Mesendoderm (in vitro differentiated cells): ENCODE data around the gene SPRR2B. TPM values are rescaled to one million over a fixed set of nuclear protein-coding genes. Genes with fewer than 3 reads are reported as not detected.
"Not testable (repeated sequence)": the region's sequence is repeated elsewhere in the genome, so short reads cannot be mapped to it uniquely, and the experiment has no call there.

ENCODE experiments used
- DNase-seq: peaks from one replicate; pipeline ENCODE4 v3.0.0; 2013
- H2AK5ac ChIP-seq: 2 replicates; pipeline ENCODE4 v1.6.1; 2013; ENCODE audit warnings: low read length, inconsistent platforms
- H2BK120ac ChIP-seq: 2 replicates; pipeline ENCODE4 v1.6.1; 2013; ENCODE audit warnings: low read depth, mild to moderate bottlenecking, low read length, moderate library complexity, mixed read lengths
- H2BK15ac ChIP-seq: replicated peaks from 2 replicates; pipeline ENCODE4 v1.6.1; 2013; ENCODE audit warnings: low read depth, mild to moderate bottlenecking, moderate library complexity
- H2BK5ac ChIP-seq: 2 replicates; pipeline ENCODE4 v1.6.1; 2013; ENCODE audit warnings: low read length, inconsistent platforms
- H3K18ac ChIP-seq: 2 replicates; pipeline ENCODE4 v1.6.1; 2013; ENCODE audit warnings: mild to moderate bottlenecking, low read length, mixed read lengths
- H3K23ac ChIP-seq: one replicate; pipeline ENCODE4 v1.6.1; 2013; ENCODE audit warnings: low read length
- H3K27ac ChIP-seq: 2 replicates; pipeline ENCODE4 v1.5.1; 2013; ENCODE audit warnings: low read depth, mild to moderate bottlenecking, inconsistent platforms, low read length, moderate library complexity
- H3K27me3 ChIP-seq: 2 replicates; pipeline ENCODE4 v1.6.1; 2013; ENCODE audit warnings: low read length, control low read depth, mild to moderate bottlenecking, inconsistent platforms; ENCODE audit not compliant: insufficient read depth, poor library complexity
- H3K36me3 ChIP-seq: 2 replicates; pipeline ENCODE4 v1.6.1; 2013; ENCODE audit warnings: low read length, inconsistent platforms; ENCODE audit not compliant: control insufficient read depth, insufficient read depth
- H3K4ac ChIP-seq: one replicate; pipeline ENCODE4 v1.6.1; 2013; ENCODE audit warnings: low read depth, mild to moderate bottlenecking, low read length, moderate library complexity
- H3K4me1 ChIP-seq: 2 replicates; pipeline ENCODE4 v1.6.1; 2013; ENCODE audit warnings: low read depth, low read length, inconsistent platforms; ENCODE audit not compliant: control insufficient read depth
- H3K4me2 ChIP-seq: 2 replicates; pipeline ENCODE4 v1.6.1; 2013; ENCODE audit warnings: low read length
- H3K4me3 ChIP-seq: 2 replicates; pipeline ENCODE4 v1.5.1; 2013; ENCODE audit warnings: mild to moderate bottlenecking, low read length
- H3K56ac ChIP-seq: one replicate; pipeline ENCODE4 v1.6.1; 2013; ENCODE audit warnings: low read length
- H3K79me1 ChIP-seq: 2 replicates; pipeline ENCODE4 v1.6.1; 2013; ENCODE audit warnings: low read length, inconsistent platforms
- H3K79me2 ChIP-seq: 2 replicates; pipeline ENCODE4 v1.6.1; 2013; ENCODE audit warnings: mild to moderate bottlenecking, low read length; ENCODE audit not compliant: control insufficient read depth, insufficient read depth
- H3K9ac ChIP-seq: 2 replicates; pipeline ENCODE4 v1.6.1; 2013; ENCODE audit warnings: low read length, inconsistent platforms
- H4K5ac ChIP-seq: one replicate; pipeline ENCODE4 v1.6.1; 2013; ENCODE audit warnings: low read length
- H4K8ac ChIP-seq: one replicate; pipeline ENCODE4 v1.6.1; 2013; ENCODE audit warnings: low read depth, mild to moderate bottlenecking, control low read depth, low read length, moderate library complexity
- WGBS: extraction: QIAGEN DNeasy Blood & Tissue Kit; methylation state at CpG from one replicate; pipeline ENCODE4 v1.1.7; 2013; ENCODE audit warnings: low lambda C conversion rate, missing lambda C conversion rate; ENCODE audit not compliant: insufficient coverage; ENCODE audit errors: extremely low coverage; 5-methylcytosine and 5-hydroxymethylcytosine counted together
- small RNA-seq: library from polyadenylated mRNA; stranded (forward); fragments of <200 nt; extraction: miRNeasy Mini kit (QIAGEN cat#:217004); gene quantifications from one replicate; pipeline ENCODE3, GENCODE V24; 2013; ENCODE audit not compliant: insufficient read depth

Gene SPRR2B

DNA sequence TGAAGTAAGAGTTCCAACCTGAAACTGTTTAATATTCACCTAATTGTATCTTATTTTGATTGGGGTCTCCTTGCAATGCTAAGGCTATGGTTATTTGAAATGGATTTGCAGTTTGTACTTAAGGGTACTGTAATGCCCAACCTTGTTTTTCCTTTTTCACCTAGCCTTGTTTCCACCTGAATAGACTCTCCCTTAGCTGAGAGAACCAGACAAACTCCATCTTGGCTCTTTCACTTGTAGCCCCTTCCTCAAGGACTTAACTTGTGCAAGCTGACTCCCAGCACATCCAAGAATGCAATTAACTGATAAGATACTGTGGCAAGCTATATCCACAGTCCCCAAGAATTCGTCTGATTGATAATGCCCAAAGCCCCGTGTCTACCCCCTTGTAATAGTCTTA lies 49.6 kb downstream of the SPRR2B start:
- not testable (repeated sequence) for H3K79me1 ChIP-seq, H2AK5ac ChIP-seq, H3K4ac ChIP-seq, H4K5ac ChIP-seq, H2BK15ac ChIP-seq, H3K9ac ChIP-seq, H3K56ac ChIP-seq, H3K27me3 ChIP-seq, H3K79me2 ChIP-seq, DNase-seq, H4K8ac ChIP-seq, H2BK120ac ChIP-seq, H3K23ac ChIP-seq, H2BK5ac ChIP-seq, H3K4me3 ChIP-seq, H3K18ac ChIP-seq, H3K4me2 ChIP-seq, H3K27ac ChIP-seq, H3K4me1 ChIP-seq, H3K36me3 ChIP-seq
- WGBS: no CpG with 5 or more reads among the region's 2 CpGs

Small RNA genes within 50 kb of the gene (small RNA-seq; reads per million reads assigned to genes)
- not detected for gene AL356867.1
